Jurkat, Clone E6-1 (cell line): ENCODE data around the gene PARP8.
A peak's percentile ranks its signal among the peaks of the same experiment; 100 is the strongest.
"Not testable (repeated sequence)": the region's sequence is repeated elsewhere in the genome, so short reads cannot be mapped to it uniquely, and the experiment has no call there.

Experiments
- DNase-seq: peaks from one replicate; pipeline ENCODE4 v3.0.0-alpha.2; 2011; ENCODE audit warnings: low read depth, low spot score
- H3K4me3 ChIP-seq: 2 replicates; pipeline ENCODE4 v1.5.1; 2011; ENCODE audit warnings: mild to moderate bottlenecking, low read length, control low read depth, moderate library complexity

The PARP8 gene

GRCh38 chr5:50675385-50675784 lies 8.9 kb downstream of the PARP8 start:
- no peak for DNase-seq
- no peak overlapping the region for H3K4me3 ChIP-seq

- not testable (repeated sequence) for H3K4me3 ChIP-seq, DNase-seq
These were observed 13.1 kb downstream of the PARP8 start for GRCh38 chr5:50679554-50679953.

GRCh38 chr5:50684721-50685120 lies 18.3 kb downstream of the PARP8 start:
- no peak for DNase-seq
- no peak overlapping the region for H3K4me3 ChIP-seq

- H3K4me3 ChIP-seq, result no peak overlapping the region
- DNase-seq, result no peak
These were observed 21.1 kb downstream of the PARP8 start for GRCh38 chr5:50687548-50687947.

GRCh38 chr5:50691399-50692016 lies 25.1 kb downstream of the PARP8 start:
- DNase-seq, result no peak
- H3K4me3 ChIP-seq, result no peak overlapping the region

GRCh38 chr5:50694027-50694590 lies 27.7 kb downstream of the PARP8 start:
- no peak for DNase-seq
- no peak overlapping the region for H3K4me3 ChIP-seq

- not testable (repeated sequence) for H3K4me3 ChIP-seq, DNase-seq
These were observed 28.2 kb downstream of the PARP8 start for GRCh38 chr5:50694626-50695025.

GRCh38 chr5:50697739-50698138 lies 31.3 kb downstream of the PARP8 start:
- no peak overlapping the region for H3K4me3 ChIP-seq
- no peak for DNase-seq

GRCh38 chr5:50699737-50700136 lies 33.3 kb downstream of the PARP8 start:
- DNase-seq, result no peak
- no peak overlapping the region for H3K4me3 ChIP-seq

GRCh38 chr5:50700706-50701105 lies 34.3 kb downstream of the PARP8 start:
- DNase-seq, result no peak
- H3K4me3 ChIP-seq, result no peak overlapping the region

GRCh38 chr5:50702615-50703366 lies 36.4 kb downstream of the PARP8 start:
- DNase-seq, result peak; percentile 43
- no peak overlapping the region for H3K4me3 ChIP-seq

- H3K4me3 ChIP-seq, result no peak overlapping the region
- DNase-seq, result no peak
These were observed 36.9 kb downstream of the PARP8 start for GRCh38 chr5:50703367-50703666.

- no peak for DNase-seq
- no peak overlapping the region for H3K4me3 ChIP-seq
These were observed 38.3 kb downstream of the PARP8 start for GRCh38 chr5:50704730-50705129.

- DNase-seq, result no peak
- H3K4me3 ChIP-seq, result no peak overlapping the region
These were observed 43.0 kb downstream of the PARP8 start for GRCh38 chr5:50709471-50709870.

GRCh38 chr5:50710838-50711237 lies 44.4 kb downstream of the PARP8 start:
- peak; percentile 6 for DNase-seq
- peak overlapping the region; percentile 32 for H3K4me3 ChIP-seq

GRCh38 chr5:50711280-50711679 lies 44.8 kb downstream of the PARP8 start:
- peak; percentile 92 for DNase-seq
- H3K4me3 ChIP-seq, result peak overlapping the region; percentile 32

- no peak for DNase-seq
- H3K4me3 ChIP-seq, result no peak overlapping the region
These were observed 46.0 kb downstream of the PARP8 start for GRCh38 chr5:50712479-50712878.

- no peak for DNase-seq
These were observed 48.6 kb downstream of the PARP8 start for GRCh38 chr5:50715001-50715400.

GRCh38 chr5:50716134-50716533 lies 49.7 kb downstream of the PARP8 start:
- H3K4me3 ChIP-seq, result no peak overlapping the region
- no peak for DNase-seq

More at GRCh38 chr5:50715001-50715400, 48.6 kb downstream of the PARP8 start:
- no peak overlapping the region for H3K4me3 ChIP-seq

- no peak overlapping the region for H3K4me3 ChIP-seq
- no peak for DNase-seq
These were observed 51.2 kb downstream of the PARP8 start for GRCh38 chr5:50717651-50718050.
